Measurements from ENCODE around the gene ICAM5.
A peak's percentile ranks its signal among the peaks of the same experiment; 100 is the strongest.
"Not testable (repeated sequence)": the region's sequence is repeated elsewhere in the genome, so short reads cannot be mapped to it uniquely, and the experiment has no call there.

ICAM5 gene

GRCh38 chr19:10321417-10321797 lies 31.7 kb downstream of the ICAM5 start:
- FAIRE-seq = no peak

- no peak for FAIRE-seq
These were observed 32.4 kb downstream of the ICAM5 start for GRCh38 chr19:10321874-10322835.

- no peak for FAIRE-seq
These were observed 36.0 kb downstream of the ICAM5 start for GRCh38 chr19:10325732-10326131.

- no peak for FAIRE-seq
These were observed 38.0 kb downstream of the ICAM5 start for GRCh38 chr19:10327793-10328192.

- FAIRE-seq = no peak
These were observed 39.0 kb downstream of the ICAM5 start for GRCh38 chr19:10328558-10329429.

GRCh38 chr19:10329555-10329954 lies 39.8 kb downstream of the ICAM5 start:
- FAIRE-seq = no peak

GRCh38 chr19:10332158-10332964 lies 42.6 kb downstream of the ICAM5 start:
- no peak for FAIRE-seq

GRCh38 chr19:10332965-10333757 lies 43.4 kb downstream of the ICAM5 start, which contains the start of gene RAVER1:
Gene RAVER1 (minus strand): TSS chr19:10333529. CDS start chr19:10333507, 22 bp downstream.
- peak; percentile 93 for FAIRE-seq

- no peak for FAIRE-seq
These were observed 44.2 kb downstream of the ICAM5 start for GRCh38 chr19:10333758-10334587.

- peak; percentile 97 for FAIRE-seq
These were observed 45.0 kb downstream of the ICAM5 start for GRCh38 chr19:10334588-10335351.

- no peak for FAIRE-seq
These were observed 45.7 kb downstream of the ICAM5 start for GRCh38 chr19:10335352-10335985.

GRCh38 chr19:10336725-10337124 lies 47.0 kb downstream of the ICAM5 start:
- FAIRE-seq = not testable (repeated sequence)

- FAIRE-seq = no peak
These were observed 49.2 kb downstream of the ICAM5 start for GRCh38 chr19:10338940-10339339.

- FAIRE-seq = no peak
These were observed 49.7 kb downstream of the ICAM5 start, which contains the start of gene ICAM3 for GRCh38 chr19:10339380-10339960. Gene ICAM3 (minus strand): TSS chr19:10339624. CDS start chr19:10339614, 10 bp downstream.

- no peak for FAIRE-seq
These were observed 50.2 kb downstream of the ICAM5 start for GRCh38 chr19:10339977-10340376.

GRCh38 chr19:10343495-10343894 lies 53.7 kb downstream of the ICAM5 start:
- no peak for FAIRE-seq

- no peak for FAIRE-seq
These were observed 55.0 kb downstream of the ICAM5 start for GRCh38 chr19:10344780-10345179.
